NCI-H748 treated with DMSO at 0.1 percent for 48 hours (cell line): ENCODE measurements around the gene PAMR1.
"Not testable (repeated sequence)": the region's sequence is repeated elsewhere in the genome, so short reads cannot be mapped to it uniquely, and the experiment has no call there.

ENCODE experiments used
- DNase-seq: peaks from one replicate; lab custom pipeline; 2025; lab: John Stamatoyannopoulos, UW

The PAMR1 gene, protein sequence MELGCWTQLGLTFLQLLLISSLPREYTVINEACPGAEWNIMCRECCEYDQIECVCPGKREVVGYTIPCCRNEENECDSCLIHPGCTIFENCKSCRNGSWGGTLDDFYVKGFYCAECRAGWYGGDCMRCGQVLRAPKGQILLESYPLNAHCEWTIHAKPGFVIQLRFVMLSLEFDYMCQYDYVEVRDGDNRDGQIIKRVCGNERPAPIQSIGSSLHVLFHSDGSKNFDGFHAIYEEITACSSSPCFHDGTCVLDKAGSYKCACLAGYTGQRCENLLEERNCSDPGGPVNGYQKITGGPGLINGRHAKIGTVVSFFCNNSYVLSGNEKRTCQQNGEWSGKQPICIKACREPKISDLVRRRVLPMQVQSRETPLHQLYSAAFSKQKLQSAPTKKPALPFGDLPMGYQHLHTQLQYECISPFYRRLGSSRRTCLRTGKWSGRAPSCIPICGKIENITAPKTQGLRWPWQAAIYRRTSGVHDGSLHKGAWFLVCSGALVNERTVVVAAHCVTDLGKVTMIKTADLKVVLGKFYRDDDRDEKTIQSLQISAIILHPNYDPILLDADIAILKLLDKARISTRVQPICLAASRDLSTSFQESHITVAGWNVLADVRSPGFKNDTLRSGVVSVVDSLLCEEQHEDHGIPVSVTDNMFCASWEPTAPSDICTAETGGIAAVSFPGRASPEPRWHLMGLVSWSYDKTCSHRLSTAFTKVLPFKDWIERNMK

GRCh38 chr11:35525501-35526175 is at the start of gene PAMR1:
TSS of gene PAMR1 (minus strand) at chr11:35525616. CDS start at chr11:35525585, 31 bp downstream.
- peak; percentile 38 for DNase-seq

DNA sequence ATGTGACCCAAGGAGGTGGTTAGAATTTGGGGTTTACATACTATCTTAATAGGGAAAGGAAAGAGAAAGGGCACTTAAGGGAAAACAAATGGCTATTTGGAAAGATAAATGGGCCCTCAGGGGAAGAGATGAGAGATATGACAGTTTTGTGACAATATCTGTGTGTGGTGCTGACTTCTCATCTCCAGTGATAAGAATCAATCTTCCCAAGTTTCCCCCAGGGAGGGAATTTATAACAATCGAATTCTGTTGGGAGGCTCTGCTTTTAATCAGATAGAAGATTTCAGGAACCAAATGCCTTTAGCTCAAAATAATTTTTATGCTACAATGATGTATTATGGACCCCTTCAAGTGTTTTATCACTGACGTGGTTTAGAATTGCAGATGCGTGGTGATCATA is 46.3 kb upstream of the PAMR1 start:
- DNase-seq: no peak

DNA sequence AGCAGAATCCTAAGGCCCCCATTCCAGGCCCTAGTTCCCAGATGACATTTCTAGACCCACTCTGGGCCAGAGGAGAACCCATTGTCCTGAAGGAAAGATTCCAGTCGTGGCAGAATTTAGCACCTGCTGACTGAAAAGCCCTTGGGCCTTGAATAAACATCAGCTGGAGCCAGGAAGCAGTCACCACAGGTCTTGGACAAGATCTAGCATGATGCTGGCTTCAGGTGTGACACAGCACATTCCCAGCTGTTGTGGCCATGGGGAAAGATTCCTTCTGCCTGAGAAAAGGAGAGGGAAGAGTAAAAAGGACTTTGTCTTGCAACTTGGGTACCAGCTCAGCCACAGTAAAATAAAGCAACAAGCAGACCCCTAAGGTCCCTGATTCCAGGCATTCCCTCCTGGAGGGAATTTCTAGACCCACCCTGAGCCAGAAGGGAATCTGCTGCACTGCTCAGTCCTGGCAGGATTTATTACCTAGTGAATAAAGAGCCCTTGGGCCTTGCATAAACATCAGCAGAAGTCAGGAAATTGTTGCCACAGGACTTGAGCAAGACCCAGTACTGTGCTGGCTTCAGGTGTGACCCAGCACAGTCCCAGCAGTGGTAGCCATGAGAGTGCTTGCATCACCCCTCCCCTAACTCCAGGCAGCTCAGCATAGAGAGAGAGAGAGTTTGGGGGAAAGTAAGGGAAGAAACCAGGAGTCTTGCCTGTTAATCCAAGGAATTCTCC is 42.5 kb upstream of the PAMR1 start:
- DNase-seq: no peak

GRCh38 chr11:35566885-35567284 is 41.5 kb upstream of the PAMR1 start:
- DNase-seq: no peak

DNA sequence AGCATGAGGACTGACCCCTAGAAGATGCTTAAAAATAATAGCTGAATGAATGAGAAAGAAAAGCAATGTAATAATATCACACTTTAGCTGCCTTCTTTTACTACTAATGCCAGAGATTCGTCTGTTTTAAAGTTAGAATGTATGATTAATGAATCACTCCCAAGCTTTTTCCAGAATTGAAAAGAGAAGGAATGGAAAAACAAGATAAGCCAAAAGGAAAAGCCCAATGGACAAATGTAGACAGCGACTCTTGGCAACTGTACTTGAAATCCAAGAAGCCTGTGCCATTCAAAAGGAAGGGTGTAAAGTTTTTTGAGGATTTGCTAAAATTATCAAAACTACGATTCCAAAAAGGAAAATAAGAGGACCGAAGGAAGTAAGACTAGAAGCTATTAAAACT is 40.8 kb upstream of the PAMR1 start:
- DNase-seq: no peak

DNA sequence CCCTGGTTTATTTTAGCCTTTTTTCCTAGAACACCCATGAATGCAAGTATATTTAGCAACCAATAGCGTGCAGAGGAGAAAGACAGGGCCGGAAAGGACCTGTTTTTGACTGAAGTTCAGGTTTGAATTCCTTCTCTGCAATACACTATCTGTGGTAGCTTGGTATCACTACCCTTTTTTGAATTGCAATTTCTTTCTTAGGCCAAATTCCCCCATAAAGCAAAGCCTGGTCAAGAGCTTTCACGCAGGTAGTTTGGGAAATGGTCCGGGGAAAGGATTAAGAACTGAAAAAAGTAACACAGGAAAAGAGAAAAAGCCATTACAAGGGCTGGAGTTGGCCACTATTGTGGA is 38.8 kb upstream of the PAMR1 start:
- DNase-seq: no peak

GRCh38 chr11:35563484-35564244 is 38.2 kb upstream of the PAMR1 start:
- DNase-seq: no peak

DNA sequence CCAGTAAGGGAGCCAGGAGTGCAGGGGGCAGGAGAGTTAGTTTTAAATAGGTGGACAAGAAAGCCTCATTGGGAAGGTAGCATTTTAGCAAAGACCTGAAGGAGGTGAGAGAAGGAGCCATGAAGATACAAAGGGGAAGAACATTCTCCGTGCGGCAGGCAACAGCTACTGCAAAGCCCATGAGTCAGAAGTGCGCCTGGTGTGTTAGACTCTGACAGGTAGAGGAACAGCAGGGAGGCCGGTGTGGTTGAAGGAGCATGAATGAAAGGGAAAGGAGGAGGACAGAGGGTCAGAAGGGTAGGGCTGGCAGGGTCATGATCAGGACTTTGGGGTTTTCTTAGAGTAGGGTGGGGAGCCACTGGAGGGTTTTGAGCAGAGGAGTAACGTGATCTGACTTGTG is 34.5 kb upstream of the PAMR1 start:
- DNase-seq: no peak

DNA sequence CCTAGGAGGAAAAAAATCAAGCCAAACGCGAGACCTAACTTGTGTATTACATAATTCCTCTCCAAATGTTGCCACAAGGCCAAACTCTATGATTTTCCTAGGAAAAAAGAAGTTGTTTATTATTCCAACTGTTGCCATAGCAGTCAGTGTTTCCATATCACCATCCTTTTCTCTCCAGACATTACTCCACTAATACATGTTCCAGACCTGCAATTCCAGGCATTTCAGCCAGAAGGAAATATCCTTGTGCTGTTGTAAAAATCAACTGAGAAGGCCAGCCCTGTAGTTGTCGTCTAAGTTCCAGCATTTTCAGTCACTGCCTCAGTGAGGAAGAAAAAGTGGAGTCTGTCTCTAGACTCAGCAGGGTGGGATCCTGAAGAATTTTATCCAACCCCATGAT is 33.1 kb upstream of the PAMR1 start:
- no peak for DNase-seq

DNA sequence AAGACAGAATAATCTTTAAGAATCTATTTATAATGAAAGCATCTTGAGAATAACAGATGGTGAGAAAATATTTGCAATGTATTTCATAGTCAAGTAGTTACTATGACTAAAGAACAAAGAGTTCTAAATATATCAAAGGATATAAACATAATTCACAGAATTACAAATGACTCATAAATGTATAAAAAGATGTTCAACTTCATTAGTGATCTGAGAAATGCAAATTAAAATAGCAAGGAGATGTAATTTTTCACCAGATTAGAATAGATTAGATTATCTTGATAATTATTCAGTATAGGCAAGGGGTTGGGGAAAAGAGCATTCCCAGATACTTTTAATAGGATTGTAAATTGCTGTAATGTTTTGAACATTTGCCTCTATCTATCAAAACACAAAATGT is 30.1 kb upstream of the PAMR1 start:
- DNase-seq: no peak

- DNase-seq: no peak
Measured at GRCh38 chr11:35554491-35555437, 29.3 kb upstream of the PAMR1 start.

DNA sequence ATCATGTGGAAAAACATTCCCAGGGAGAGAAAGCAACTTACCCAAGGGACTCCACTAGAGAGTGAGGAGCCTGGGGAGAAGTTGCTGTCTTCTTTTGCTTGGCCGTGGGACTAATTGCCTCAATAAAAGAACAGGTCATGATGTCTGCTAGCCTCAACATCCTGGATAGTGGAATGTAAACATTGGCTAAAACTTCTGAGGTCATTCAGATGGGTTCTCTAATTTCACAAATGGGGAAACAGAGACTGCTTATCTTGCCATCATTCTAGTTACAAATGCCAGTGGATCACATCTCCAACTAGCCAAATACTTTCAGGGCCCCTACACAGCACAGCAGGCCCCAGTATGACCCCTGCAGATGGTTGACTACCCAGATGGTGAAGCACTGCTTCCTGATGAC is 28.4 kb upstream of the PAMR1 start:
- DNase-seq: no peak

DNA sequence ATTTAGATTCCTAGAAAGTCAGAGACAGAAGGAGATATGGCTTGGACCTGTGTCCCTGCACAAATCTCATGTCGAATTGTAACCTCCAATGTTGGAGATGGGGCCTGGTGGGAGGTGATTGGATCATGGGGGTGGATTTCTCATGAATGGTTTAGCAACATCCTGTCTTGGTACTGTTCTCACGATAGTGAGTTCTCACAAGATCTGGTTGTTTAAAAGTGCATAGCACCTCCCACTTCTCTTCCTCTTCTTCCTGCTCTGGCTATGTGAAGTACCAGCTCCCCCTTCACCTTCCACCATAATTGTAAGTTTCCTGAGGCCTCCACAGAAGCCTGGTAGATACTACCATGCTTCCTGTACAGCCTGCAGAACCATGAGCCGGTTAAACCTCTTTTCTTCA is 27.6 kb upstream of the PAMR1 start:
- DNase-seq: no peak

GRCh38 chr11:35552616-35553015 is 27.2 kb upstream of the PAMR1 start:
- DNase-seq: no peak

DNA sequence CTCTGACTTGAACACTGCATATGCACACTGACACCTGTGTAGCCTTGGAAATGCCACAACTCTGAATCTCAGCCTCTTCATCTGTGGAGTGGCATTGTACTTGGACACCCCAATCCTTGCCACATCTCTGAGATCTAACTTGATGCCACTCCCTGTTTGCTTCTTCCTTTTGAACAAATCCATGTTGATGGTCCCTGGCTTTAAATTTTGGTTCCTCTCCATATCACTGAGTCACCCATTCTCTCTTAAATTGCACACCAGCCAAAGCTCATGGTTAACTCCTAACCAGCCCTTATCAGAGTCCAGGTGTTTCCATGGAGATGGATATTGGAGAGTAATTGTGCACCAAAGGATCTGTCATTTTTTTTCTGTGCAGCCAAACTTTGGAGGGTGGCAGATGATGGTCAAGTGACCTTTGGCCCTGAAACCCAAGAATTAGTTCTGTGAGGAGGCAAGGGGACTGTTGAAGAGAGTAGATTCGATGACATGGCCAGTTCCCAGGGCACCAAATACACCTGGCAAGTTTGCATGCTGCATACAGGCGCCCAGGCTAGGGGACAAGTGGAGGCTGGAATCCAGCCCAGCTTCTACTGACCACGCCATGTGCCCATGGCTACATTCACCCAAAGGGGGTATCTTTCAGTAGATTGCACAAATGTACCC is 25.1 kb upstream of the PAMR1 start:
- DNase-seq: no peak

DNA sequence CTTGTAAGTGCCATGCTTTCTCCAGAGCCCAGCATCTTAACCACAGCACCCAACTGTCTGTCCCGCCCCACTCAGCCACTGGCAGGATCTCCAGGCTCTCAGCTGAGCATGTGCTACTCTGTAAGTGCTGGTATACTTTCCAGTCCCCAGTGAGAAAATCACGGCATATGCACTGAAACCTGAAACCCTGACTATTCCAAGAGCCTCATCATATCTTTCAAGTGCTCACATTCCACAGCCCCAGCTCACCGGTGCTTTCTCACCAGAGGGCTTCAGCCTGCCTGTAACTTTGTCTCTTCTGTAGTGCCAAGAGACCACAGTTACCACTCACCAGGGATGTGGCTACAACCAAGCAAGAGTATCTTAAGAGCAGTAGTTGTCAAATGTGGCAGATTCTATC is 24.4 kb upstream of the PAMR1 start:
- no peak for DNase-seq

DNA sequence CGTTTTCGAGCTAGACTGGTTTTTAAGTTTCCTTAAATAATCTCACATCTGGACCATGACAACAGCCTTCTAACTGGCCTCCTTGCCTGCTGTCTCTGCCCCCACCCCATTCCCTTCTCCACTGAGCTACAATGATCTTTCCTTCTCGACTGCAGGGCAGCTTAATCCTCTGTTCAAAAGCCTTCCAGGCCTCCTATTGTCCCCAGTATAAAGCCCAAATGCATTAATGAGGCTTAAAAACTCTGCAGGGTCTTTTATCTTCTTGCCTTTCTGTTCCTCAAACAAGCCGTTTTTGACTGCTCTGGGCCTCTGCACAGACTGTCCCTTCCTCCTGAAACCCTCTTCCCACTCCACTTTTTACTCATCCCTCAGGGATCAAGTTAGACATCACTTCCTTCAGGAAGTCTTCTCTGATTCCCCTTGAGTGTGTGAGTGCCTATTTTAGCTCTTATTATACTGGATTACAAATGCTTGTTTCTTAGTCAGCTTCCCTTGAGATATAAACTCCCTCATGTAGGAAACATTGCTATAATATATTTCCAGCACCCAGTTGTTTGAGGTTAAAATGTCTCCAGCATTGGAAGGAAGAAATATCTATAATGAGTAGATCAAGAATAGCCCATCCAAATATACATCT is 23.6 kb upstream of the PAMR1 start:
- DNase-seq: no peak

- DNase-seq: not testable (repeated sequence)
Measured at GRCh38 chr11:35547995-35548394, 22.6 kb upstream of the PAMR1 start.

DNA sequence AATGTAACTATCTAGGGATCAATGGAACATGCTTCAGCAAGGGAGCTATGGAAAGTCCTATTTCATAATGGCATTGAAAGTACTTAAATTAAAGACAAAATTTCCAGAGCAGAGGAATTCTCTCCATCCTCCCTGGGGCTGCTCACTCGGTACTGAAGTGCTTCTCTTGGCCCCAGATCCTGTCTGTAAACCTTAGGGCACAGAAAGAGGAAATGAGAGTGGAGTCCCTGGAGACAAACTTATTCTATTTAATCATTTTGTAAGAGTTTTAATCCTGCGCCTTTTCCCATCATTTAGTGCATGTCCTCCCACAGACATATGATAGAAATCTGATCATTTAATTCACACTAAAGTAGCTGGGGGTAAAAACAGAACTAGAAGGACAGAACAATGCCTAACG is 20.9 kb upstream of the PAMR1 start:
- no peak for DNase-seq
